Esophagus squamous epithelium (tissue), 5 donors: ENCODE results near the gene AMH. TPM values are rescaled to one million over a fixed set of nuclear protein-coding genes. Genes with fewer than 3 reads are reported as not detected.
A peak's percentile ranks its signal among the peaks of the same experiment; 100 is the strongest.

ENCODE experiments used
- DNase-seq: peaks from one replicate; lab custom pipeline; 2025; lab: John Stamatoyannopoulos, UW
- H3K27ac ChIP-seq, 4 donors: fragments of 200-600 bp; sonication (generic); one replicate each; pipeline ENCODE4 v1.5.1; 2016 to 2019; ENCODE audit warnings: mild to moderate bottlenecking in 1 of 4
- H3K27me3 ChIP-seq, 4 donors: fragments of 200-600 bp; sonication (generic); 1 replicate in 3 of 4; 2 replicates in 1 of 4; pipeline versions ENCODE4 v1.5.1 to v1.6.0; 2017 to 2021; ENCODE audit warnings: antibody characterized with exemption in 1 of 4
- H3K36me3 ChIP-seq, 3 donors: fragments of 200-600 bp; sonication (generic); one replicate each; pipeline ENCODE4 v1.5.1; 2016 to 2019
- H3K4me1 ChIP-seq, 3 donors: fragments of 200-600 bp; sonication (generic); one replicate each; pipeline ENCODE4 v1.5.1; 2017 to 2019
- H3K4me3 ChIP-seq, 4 donors: fragments of 200-600 bp; sonication (generic); 1 replicate in 3 of 4; 2 replicates in 1 of 4; pipeline ENCODE4 v1.5.1; 2016 to 2019; ENCODE audit warnings: mild to moderate bottlenecking in 2 of 4, moderate library complexity in 1 of 4
- H3K9me3 ChIP-seq, 3 donors: fragments of 200-600 bp; sonication (generic); one replicate each; pipeline ENCODE4 v1.5.1; 2016 to 2019
- POLR2A ChIP-seq, 4 donors: fragments of 450-650 bp; IDR thresholded peaks; one replicate each; pipeline ENCODE4 v1.6.1; 2017; ENCODE audit warnings: antibody characterized with exemption in 4 of 4, mild to moderate bottlenecking in 4 of 4, moderate library complexity in 3 of 4
- WGBS, 2 donors: methylation state at CpG; one replicate each; pipeline ENCODE4 v1.1.5; 2018; 5-methylcytosine and 5-hydroxymethylcytosine counted together
- intact Hi-C: fragments of 100-400 bp; cut with DNase I; formaldehyde crosslinking; loops from one replicate; pipeline ENCODE4 v1.15.0; 2022
- total RNA-seq, 4 donors: library from RNA; depleted of rRNA; stranded (reverse); fragments of >200 nt; gene quantifications; one replicate each; pipeline ENCODE4 v1.1.0, GENCODE V29; 2016
- TF ChIP-seq, protein P1 (sequence below), 6 experiments: fragments of 450-650 bp in 4 of 6; fragments of 200-600 bp in 2 of 6; sonication (generic) in 2 of 6; IDR thresholded peaks; one replicate each; pipeline ENCODE4 v1.5.1; 2016 to 2019; ENCODE audit warnings: antibody characterized with exemption in 6 of 6, mild to moderate bottlenecking in 4 of 6, moderate library complexity in 4 of 6
- donor health status: DM: yes; HTN: yes; CAD: no.

Gene AMH
- total RNA-seq, 4 donors from 2014 or later, result 0.76 to 1.1 (median 0.88) TPM; not detected in 1

DNA sequence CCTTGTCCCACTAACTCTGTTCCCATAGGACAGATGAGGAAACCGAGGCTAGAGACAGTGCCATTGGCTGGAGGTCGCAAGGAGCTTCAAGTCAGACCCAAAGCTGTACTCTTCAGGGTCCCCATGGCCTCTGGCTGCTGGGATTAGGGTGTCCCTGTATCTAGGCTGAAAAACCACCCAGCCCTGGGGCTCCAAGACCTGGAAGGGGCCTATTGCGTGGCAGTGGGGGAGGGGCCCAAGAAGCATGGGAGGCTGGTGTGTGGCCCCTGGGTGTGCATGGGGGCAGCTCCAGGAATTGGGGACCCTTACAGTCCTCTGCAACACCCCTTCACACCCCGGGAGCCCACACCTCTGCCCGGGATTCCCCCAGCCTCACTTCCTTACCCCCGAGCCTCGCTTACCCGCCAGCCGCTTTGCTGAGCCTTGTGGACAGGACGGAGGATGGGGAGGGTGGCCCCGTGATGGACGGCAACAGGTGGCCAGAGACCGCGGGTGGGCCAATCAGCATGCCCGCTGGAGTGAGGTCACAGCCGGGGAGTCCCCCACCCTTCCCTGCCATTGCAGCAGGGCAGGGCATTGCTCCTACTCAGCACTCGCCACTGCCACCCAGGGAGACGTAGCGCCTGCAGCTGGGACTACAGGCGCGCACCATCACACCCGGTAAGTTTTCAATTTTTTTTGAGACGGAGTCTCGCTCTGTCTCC lies 7.0 kb downstream of the AMH start, which contains the start of gene JSRP1:
JSRP1 (minus strand) TSS at position 436 of the 704 bp plus-strand sequence. CDS start 1,103 bp downstream, outside the sequence.
- intact Hi-C loops, result no loop called here
- DNase-seq, result no peak
- 73 to 85% methylated on average over 4 to 13 of the region's 24 CpGs for WGBS, 2 donors
- Histone ChIP-seq H3K27ac (no peak within 1 kb of the TSS), H3K4me3 (no peak within 1 kb of the TSS), H3K9me3 (no peaks in the 10 kb centered on the region), H3K27me3 (peaks cover 14 to 35% (median 22%) of the 10 kb centered on the region in 4 donors), H3K4me1 (peaks cover 20 to 42% (median 25%) of the 10 kb centered on the region in 3 donors), H3K36me3 (no peaks in the 10 kb centered on the region)
- TF ChIP-seq POLR2A (IDR thresholded peaks at IDR 0.05), result peak in 1 of 4 donors; percentile 20
- TF ChIP-seq, protein P1, sequence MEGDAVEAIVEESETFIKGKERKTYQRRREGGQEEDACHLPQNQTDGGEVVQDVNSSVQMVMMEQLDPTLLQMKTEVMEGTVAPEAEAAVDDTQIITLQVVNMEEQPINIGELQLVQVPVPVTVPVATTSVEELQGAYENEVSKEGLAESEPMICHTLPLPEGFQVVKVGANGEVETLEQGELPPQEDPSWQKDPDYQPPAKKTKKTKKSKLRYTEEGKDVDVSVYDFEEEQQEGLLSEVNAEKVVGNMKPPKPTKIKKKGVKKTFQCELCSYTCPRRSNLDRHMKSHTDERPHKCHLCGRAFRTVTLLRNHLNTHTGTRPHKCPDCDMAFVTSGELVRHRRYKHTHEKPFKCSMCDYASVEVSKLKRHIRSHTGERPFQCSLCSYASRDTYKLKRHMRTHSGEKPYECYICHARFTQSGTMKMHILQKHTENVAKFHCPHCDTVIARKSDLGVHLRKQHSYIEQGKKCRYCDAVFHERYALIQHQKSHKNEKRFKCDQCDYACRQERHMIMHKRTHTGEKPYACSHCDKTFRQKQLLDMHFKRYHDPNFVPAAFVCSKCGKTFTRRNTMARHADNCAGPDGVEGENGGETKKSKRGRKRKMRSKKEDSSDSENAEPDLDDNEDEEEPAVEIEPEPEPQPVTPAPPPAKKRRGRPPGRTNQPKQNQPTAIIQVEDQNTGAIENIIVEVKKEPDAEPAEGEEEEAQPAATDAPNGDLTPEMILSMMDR (IDR thresholded peaks at IDR 0.05), result no peak

DNA sequence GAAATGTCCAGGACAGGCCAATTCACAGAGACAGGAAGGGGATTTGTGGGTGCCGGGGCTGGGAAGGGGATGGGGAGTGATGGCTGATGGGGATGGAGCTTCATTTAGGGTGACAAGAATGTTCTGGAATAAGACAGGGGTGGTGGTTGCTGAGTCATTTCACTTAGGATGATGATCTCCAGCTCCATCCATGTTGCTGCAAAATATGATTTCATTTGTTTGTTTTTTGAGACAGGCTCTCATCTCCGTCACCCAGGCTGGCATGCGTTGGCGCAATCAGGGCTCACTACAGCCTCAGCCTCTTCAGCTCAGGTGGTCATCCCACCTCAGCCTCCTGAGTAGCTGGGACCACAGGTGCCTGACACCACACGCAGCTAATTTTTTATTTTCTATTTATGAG lies 10.2 kb downstream of the AMH start:
- intact Hi-C loops, result no loop called here
- no peak for TF ChIP-seq POLR2A (IDR thresholded peaks at IDR 0.05)
- TF ChIP-seq, protein P1 (IDR thresholded peaks at IDR 0.05), result no peak
- Histone ChIP-seq H3K4me3 (no peak overlapping the region), H3K27me3 (peaks cover 0 to 3% (median 0%) of the 10 kb centered on the region in 4 donors), H3K9me3 (no peaks in the 10 kb centered on the region), H3K36me3 (no peaks in the 10 kb centered on the region), H3K27ac (no peak overlapping the region), H3K4me1 (peaks cover 0 to 13% (median 0%) of the 10 kb centered on the region in 3 donors)
- DNase-seq, result no peak
- 74 to 79% methylated on average over 5 of the region's 5 CpGs for WGBS, 2 donors

DNA sequence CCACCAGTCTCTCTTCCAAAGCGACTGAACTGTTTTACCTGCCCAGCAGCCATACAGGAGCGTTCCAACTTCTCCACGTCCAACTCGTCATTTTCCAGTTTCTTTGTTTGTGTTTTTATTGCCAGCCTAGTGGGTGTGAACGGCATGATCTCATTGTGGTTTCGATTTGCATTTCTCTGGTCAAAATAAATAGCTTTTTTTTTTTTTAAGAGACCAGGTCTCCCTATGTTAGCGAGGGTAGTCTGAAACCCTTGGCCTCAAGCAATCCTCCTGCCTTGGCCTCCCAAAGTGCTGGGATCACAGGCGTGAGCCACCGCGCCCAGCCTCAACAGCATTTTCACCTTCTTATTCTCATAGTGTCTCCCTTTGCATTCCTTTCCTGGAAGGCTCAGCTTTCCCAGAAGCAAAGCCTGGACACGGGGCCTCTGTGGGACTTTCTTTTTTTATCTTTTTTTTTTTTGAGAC lies 11.2 kb downstream of the AMH start:
- peaks cover 0 to 13% (median 0%) of the 10 kb centered on the region in 3 donors for H3K4me1 ChIP-seq
- intact Hi-C loops, result no loop called here
- TF ChIP-seq POLR2A (IDR thresholded peaks at IDR 0.05), result no peak
- TF ChIP-seq, protein P1 (IDR thresholded peaks at IDR 0.05), result no peak
- 38 to 54% methylated on average over 11 of the region's 11 CpGs for WGBS, 2 donors
- H3K27ac ChIP-seq, result peak overlapping the region in 3 of 4 donors; percentile 53 to 72 (median 63)
- no peaks in the 10 kb centered on the region for H3K36me3 ChIP-seq
- H3K4me3 ChIP-seq, result no peak overlapping the region
- no peaks in the 10 kb centered on the region for H3K9me3 ChIP-seq
- DNase-seq, result no peak
- no peaks in the 10 kb centered on the region for H3K27me3 ChIP-seq

DNA sequence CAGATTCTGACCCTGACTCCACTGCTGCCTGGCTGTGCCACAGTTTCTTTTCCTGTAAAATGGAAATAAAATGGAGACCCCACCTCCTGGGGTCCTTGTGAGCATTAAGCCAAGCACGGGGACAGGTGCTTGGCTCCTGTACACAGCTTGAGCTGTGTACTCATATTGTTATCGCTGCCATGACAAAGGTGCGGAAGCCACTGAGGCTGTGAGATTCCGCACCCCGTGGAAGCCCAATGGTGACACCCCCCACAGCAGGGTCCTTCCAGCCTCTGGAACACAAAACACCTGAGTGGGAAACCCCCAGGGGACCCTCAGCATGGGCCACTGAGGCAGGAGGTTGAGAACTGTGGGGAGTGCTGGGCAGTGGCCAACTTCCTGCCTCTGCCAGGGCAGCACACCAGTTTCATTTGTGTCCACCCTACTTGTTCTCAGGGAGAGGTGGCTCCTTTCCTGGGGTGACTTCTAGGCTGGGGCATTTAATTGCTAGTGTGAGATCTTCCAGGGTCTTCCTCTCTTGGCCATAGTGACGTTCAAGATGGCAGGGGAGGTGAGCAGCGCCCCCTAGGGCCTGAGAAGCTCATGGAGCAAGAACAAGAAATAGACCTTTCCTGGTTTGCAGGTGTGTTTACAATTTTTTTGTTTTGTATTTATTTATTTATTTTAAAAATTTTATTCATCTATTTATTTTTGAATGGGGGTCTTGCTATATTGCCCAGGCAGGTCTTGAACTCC lies 12.5 kb downstream of the AMH start:
- DNase-seq, result no peak
- intact Hi-C loops, result no loop called here
- no peak overlapping the region for H3K27ac ChIP-seq
- H3K4me1 ChIP-seq, result peaks cover 0 to 17% (median 5%) of the 10 kb centered on the region in 3 donors
- H3K9me3 ChIP-seq, result no peaks in the 10 kb centered on the region
- no peak overlapping the region for H3K4me3 ChIP-seq
- no peak for TF ChIP-seq POLR2A (IDR thresholded peaks at IDR 0.05)
- TF ChIP-seq, protein P1 (IDR thresholded peaks at IDR 0.05), result peak in 5 of 6 experiments; percentile 23 to 58 (median 52)
- no peaks in the 10 kb centered on the region for H3K36me3 ChIP-seq
- WGBS, 2 donors, result 0 to 21% methylated on average over 2 to 3 of the region's 7 CpGs
- H3K27me3 ChIP-seq, result no peaks in the 10 kb centered on the region
